Measurements from ENCODE around the gene OXTR.
"Not testable (repeated sequence)": the region's sequence is repeated elsewhere in the genome, so short reads cannot be mapped to it uniquely, and the experiment has no call there.

Gene OXTR

GRCh38 chr3:8739757-8740504, 29.5 kb downstream of the OXTR start:
- DNase-seq: no peak

- DNase-seq: no peak
Measured at GRCh38 chr3:8738639-8739038, 30.8 kb downstream of the OXTR start.

- DNase-seq: no peak
Measured at GRCh38 chr3:8737823-8738222, 31.6 kb downstream of the OXTR start.

- no peak for DNase-seq
Measured at GRCh38 chr3:8737301-8737700, 32.1 kb downstream of the OXTR start.

GRCh38 chr3:8736436-8736835, 33.0 kb downstream of the OXTR start:
- no peak for DNase-seq

- DNase-seq: no peak
Measured at GRCh38 chr3:8734908-8735307, 34.5 kb downstream of the OXTR start.

- no peak for DNase-seq
Measured at GRCh38 chr3:8734137-8734878, 35.1 kb downstream of the OXTR start.

- no peak for DNase-seq
Measured at GRCh38 chr3:8733332-8734094, 35.9 kb downstream of the OXTR start, which contains the start of gene CAV3. CAV3 (plus strand) TSS chr3:8733802; CDS start chr3:8733877, 75 bp downstream.

- DNase-seq: no peak
Measured at GRCh38 chr3:8732413-8732812, 37.0 kb downstream of the OXTR start.

- no peak for DNase-seq
Measured at GRCh38 chr3:8730656-8731055, 38.8 kb downstream of the OXTR start.

- no peak for DNase-seq
Measured at GRCh38 chr3:8729479-8729878, 39.9 kb downstream of the OXTR start.

GRCh38 chr3:8727605-8728512, 41.6 kb downstream of the OXTR start:
- DNase-seq: no peak

GRCh38 chr3:8724108-8724752, 45.2 kb downstream of the OXTR start:
- DNase-seq: no peak

- no peak for DNase-seq
Measured at GRCh38 chr3:8723612-8724011, 45.8 kb downstream of the OXTR start.

- DNase-seq: no peak
Measured at GRCh38 chr3:8722808-8723207, 46.6 kb downstream of the OXTR start.

GRCh38 chr3:8715757-8716156, 53.7 kb downstream of the OXTR start:
- DNase-seq: not testable (repeated sequence)

GRCh38 chr3:8713901-8714759, 55.3 kb downstream of the OXTR start:
- no peak for DNase-seq

GRCh38 chr3:8712908-8713255, 56.5 kb downstream of the OXTR start:
- no peak for DNase-seq

GRCh38 chr3:8712045-8712907, 57.1 kb downstream of the OXTR start:
- DNase-seq: no peak
